Peyer's patch (tissue), 4 donors: Measurements from ENCODE around the gene MYH7B.

ENCODE experiments used
- CTCF ChIP-seq, 6 experiments: fragments of 450-650 bp in 4 of 6; fragments of 200-600 bp in 2 of 6; sonication (generic) in 1 of 6; IDR thresholded peaks; one replicate each; pipeline ENCODE4 v1.5.1; 2017 to 2019; ENCODE audit warnings: antibody characterized with exemption in 6 of 6, mild to moderate bottlenecking in 3 of 6, moderate library complexity in 1 of 6
- POLR2A ChIP-seq, 2 donors: fragments of 450-650 bp; IDR thresholded peaks; one replicate each; pipeline ENCODE4 v1.5.1; 2017; ENCODE audit warnings: antibody characterized with exemption in 2 of 2, mild to moderate bottlenecking in 2 of 2, moderate library complexity in 2 of 2

DNA sequence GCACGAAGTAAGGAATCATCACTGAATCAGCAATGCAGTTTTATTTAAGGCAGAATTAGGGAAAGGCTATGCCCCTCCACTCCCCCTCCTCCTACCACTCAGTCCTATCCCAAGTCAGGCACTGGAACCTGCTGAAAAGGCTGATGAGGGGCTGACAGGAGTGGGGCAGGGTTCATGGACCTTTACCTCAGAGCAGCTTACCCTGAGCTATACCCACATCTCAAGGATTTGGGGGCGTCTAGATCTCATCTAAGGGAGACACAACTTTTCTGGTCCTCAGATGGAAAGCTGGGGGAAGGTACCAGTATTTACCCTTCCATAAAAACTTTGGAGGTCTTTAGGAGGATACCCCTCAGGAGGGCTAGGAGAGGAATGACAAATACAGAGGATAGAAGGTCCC lies 27.3 kb upstream of the MYH7B start:
- TF ChIP-seq POLR2A (IDR thresholded peaks at IDR 0.05) (no peak), CTCF (IDR thresholded peaks at IDR 0.05) (no peak)
